Activated CD4-positive, alpha-beta T cell treated with anti-CD3 and anti-CD28 coated beads, Interleukin-2, Interleukin-6, amounts not matched to agents 100 ng/mL and 50 ng/mL, durations not matched to agents 16 hours and 8 hours (primary cell): ENCODE results near the gene PGBD5.
"Not testable (repeated sequence)": the region's sequence is repeated elsewhere in the genome, so short reads cannot be mapped to it uniquely, and the experiment has no call there.

ENCODE experiments used
- DNase-seq: peaks from one replicate; pipeline ENCODE4 v3.0.0-alpha.2; 2020

PGBD5 gene

GRCh38 chr1:230426246-230427093, at the start of gene PGBD5:
Gene PGBD5 (minus strand): TSS chr1:230426332. CDS start chr1:230425928, 404 bp downstream.
- peak; percentile 68 for DNase-seq

DNA sequence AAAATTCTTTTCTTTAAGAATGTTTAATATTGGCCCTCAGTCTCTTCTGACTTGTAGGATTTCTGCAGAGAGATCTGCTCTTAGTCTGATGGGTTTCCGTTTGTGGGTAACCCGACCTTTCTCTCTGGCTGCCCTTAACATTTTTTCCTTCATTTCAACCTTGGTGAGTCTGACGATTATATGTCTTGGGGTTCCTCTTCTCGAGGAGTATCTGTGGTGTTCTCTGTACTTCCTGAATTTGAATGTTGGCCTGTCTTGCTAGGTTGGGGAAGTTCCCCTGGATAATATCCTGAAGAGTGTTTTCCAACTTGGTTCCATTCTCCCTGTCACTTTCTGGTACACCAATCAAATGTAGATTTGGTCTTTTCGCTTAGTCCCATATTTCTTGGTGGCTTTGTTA, 48.8 kb upstream of the PGBD5 start:
- not testable (repeated sequence) for DNase-seq

DNA sequence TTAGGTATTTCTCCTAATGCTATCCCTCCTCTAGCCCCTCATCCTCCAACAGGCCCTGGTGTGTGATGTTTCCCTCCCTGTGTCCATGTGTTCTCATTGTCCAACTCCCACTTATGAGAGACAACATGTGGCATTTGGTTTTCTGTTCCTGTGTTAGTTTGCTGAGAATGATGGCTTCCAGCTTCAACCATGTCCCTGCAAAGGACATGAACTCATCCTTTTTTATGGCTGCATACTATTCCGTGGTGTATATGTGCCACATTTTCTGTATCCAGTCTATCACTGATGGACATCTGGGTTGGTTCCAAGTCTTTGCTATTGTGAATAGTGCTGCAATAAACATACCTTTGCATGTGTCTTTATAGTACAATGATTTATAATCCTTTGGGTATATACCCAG, 44.6 kb upstream of the PGBD5 start:
- not testable (repeated sequence) for DNase-seq

DNA sequence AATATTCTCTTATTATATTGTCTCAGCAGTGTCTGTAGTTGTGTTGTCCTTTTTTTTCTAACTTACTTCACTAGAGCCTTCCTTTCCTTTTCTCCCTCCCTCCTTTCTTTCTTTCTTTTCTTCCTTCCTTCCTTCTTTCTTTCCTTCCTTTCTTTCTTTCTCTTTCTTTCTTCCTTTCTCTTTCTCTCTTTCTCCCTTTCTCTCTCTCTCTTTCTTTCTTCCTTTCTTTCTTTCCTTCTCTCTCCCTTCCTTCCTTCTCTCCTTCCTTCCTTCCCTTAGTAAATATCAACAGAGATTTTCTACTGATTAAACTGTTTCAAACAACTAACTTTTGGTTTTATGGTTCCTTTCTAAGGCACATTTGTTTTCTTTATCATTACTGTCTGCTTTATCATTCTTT, 43.1 kb upstream of the PGBD5 start:
- DNase-seq: no peak

DNA sequence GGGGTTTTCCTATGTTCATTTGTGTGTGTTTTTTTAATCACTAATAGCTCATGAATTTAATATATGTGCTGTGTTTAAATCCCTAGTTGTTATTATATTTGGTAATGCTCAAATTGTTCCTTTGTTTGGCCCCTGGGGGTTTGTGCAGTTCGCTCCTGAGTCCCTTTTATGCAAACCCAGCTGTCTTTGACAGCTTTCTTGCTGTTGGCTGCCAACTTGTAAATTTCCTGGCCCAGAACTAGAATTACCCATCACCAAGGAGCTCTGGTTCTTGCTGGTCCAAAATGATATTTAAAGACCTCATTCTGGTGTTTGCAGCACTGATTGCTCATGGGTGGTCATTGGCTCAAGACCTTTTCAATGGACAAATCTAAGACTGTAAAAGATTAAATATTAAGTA, 39.6 kb upstream of the PGBD5 start:
- DNase-seq: no peak

DNA sequence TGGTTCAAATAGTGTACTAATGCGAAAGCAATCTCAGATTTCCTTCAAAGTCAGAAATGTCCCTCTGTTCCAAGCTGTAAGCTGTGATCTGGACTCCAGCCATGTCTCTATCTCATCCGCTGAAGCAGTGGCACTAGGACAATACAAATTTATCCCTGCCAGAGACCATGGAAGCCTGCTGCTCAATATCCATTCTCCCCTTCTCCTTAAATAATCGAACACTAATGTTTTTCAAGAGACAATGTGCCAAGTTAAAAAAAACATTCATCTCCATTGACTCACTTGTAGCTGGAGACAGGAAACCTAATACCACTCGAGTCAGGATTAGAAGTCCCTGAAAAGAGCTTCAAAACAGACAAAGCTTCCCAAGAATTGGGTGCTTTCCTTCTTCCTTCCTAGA, 38.5 kb upstream of the PGBD5 start:
- DNase-seq: no peak

- no peak for DNase-seq
Measured at GRCh38 chr1:230463760-230464159, 37.6 kb upstream of the PGBD5 start.

DNA sequence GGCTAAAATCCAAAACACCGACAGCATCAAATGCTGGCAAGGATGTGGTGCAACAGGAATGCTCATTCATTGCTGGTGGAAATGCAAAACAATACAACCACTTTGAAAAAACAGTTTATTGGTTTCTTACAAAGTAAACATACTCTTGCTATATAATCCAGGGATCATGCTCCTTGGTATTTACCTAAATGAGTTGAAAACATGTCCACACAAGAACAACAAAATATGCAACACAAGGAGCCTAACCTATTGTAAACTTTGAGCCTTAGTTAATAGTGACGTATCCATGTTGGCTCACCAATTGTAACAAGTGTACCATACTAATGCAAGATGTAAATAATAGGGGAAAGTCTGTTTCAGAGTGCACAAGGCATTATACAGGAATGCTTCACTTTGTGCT, 37.2 kb upstream of the PGBD5 start:
- no peak for DNase-seq

GRCh38 chr1:230459465-230459864, 33.3 kb upstream of the PGBD5 start:
- DNase-seq: no peak

GRCh38 chr1:230458509-230458908, 32.4 kb upstream of the PGBD5 start:
- DNase-seq: no peak

DNA sequence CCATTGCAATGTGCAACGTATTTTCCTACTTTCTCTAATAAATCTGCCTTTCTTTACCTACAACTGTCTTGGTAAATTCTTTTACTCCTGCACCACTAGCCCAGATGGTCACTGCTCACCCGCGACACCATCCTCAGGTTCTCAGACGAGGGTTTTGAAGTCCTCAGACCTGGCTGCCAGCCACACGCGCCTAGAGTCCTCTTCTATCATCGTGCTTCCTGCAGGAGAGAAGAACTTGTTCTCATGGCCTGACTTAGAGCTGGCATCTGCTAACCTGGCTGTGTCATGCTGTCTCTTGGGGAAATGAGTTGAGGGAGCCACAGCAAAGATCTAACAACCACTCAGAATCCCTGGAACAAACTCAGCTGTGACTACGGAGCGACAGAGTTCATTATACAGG, 30.3 kb upstream of the PGBD5 start:
- no peak for DNase-seq

GRCh38 chr1:230455291-230455690, 29.2 kb upstream of the PGBD5 start:
- no peak for DNase-seq

DNA sequence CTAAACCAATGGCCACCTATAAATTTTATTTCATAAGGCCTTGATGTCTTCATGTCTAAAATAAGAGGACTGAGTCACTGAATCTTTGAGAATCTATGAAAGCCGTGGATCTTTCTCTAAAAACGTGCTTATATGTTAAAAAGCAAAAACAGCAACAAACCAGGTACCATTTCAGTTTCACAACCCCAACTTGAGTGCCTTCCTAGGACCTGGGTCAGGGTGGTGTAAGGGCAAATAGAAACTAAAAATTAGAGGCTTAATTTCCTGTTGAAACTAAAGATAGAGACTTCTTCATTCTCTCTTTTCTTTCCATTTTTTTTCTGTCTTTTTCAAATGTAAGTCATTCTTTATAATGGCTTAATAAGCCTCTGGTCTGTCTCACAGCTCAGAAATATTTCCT, 27.2 kb upstream of the PGBD5 start:
- DNase-seq: no peak

- no peak for DNase-seq
Measured at GRCh38 chr1:230441183-230442029, 15.3 kb upstream of the PGBD5 start.

GRCh38 chr1:230435108-230435507, 9.0 kb upstream of the PGBD5 start:
- no peak for DNase-seq

DNA sequence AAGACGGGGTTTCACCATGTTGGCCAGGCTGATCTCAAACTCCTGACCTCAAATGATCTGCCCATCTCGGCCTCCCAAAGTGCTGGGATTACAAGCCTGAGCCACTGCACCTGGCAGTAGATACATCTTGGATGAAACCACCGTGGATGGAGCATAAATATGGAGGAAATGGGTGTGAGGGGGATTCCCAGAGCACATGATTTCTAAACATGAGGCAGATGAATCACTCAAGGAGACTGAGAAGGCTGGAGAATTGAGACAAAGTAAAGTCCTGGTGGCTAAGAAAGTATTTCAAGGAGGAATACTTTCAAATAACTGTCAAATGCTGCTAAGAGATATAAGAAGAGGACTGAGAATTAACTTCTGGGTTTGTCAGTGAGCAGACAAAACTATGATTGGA, 5.4 kb upstream of the PGBD5 start:
- no peak for DNase-seq

GRCh38 chr1:230430499-230430898, 4.4 kb upstream of the PGBD5 start:
- DNase-seq: no peak

DNA sequence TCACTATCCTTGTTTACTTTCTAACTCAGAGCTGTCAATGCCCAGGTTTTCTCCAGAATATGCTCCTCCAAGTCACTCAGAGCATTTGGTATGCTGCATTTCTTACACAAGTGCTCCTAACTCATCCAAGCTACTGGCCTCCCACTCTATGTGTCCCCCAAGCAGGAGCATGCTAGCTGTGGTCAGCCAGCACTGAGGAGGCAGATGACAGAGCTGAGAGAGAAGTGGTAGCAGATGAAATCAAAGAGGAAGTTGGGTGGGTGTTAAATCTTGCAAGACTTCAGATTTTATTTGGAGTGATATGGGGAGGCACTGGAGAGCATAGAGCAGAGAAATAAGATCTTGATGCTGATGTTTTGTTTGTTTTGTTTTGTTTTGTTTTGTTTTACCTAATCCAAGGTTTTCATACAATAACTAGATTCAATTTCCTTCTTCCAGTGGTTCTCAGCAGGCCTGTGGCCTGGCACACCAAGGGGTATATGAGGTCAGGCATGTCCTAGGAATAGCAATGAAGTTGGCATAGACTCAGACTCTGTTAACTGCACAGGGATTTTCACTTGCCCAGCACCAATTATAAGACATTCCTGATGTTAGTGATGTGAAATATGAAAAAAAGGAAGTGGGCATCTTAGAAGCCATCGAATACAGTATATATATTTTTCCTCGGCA, 3.1 kb upstream of the PGBD5 start:
- DNase-seq: no peak

DNA sequence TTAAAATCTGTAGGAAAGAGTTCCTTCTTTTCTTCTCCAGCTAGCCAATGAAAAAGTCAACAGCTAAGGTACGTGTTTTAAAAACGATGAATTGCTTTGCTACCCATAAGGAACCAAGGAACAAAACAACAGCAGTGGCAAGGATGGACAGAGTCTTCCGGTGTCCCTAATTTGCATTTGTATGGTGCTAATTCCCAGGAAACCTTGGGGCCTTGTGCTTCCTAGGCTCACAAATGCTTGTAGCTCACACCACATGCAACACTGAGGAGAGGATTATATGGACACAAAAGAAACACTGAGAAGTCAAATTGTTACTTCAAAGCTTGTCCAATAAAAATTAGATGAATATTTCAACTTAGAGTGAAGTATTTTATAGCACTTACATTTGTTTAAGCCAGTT, 1.8 kb upstream of the PGBD5 start:
- no peak for DNase-seq

DNA sequence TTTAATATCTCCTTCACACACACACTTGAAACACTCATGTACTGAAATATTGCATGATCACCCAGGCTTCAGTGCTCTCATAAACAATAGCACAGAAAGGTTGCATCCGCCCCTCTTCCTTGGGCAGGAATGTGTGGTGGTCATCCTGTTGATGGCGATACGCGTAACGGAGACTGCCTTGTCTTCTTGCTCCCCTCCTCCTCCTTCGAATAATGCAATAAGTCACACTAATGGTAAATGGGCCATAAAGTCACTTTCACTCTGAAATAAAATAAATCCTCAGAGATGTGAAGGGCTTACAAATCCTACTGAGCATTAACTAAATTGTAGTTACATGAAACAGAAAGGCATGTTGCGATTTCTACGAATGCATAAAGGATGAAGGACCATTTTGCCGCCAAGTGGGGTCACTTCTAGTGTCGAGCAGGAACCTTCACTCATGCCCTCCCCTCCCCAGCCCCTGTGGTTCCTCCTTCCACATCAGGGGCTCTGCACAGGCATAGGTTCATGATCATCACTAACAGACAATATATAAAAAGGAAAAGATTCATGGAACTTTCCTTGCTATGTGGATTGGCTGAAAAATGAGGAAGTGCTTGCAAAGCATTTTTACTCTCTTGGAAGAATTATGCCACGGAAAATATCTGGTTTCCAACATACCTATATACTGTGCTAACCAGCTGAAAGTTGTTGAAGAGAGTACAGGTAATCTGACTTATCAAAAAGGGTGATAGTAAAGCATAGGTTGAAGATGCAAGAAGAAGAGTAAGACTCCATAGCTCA, 1.2 kb upstream of the PGBD5 start:
- no peak for DNase-seq

GRCh38 chr1:230425252-230426091, 660 bp downstream of the PGBD5 start:
- DNase-seq: no peak
